H1 (cell line): Measurements from ENCODE around the gene KISS1. TPM values are rescaled to one million over a fixed set of nuclear protein-coding genes. Genes with fewer than 3 reads are reported as not detected.

ENCODE experiments used
- CTCF ChIA-PET: fragments of 300-600 bp; sonication (Branson Sonifier 250); formaldehyde crosslinking; loops from one replicate; lab custom pipeline; 2021; ENCODE audit not compliant: partially characterized antibody; lab: Charles Lee
- POLR2A ChIA-PET: fragments of 300-600 bp; sonication (Branson Sonifier 250); formaldehyde crosslinking; loops from one replicate; lab custom pipeline; 2021; ENCODE audit warnings: inconsistent platforms; ENCODE audit not compliant: partially characterized antibody; lab: Charles Lee
- DNase-seq, 2 experiments: peaks; one replicate each; pipeline versions ENCODE4 v3.0.0 to v3.0.0-alpha.2; 2010 to 2022; ENCODE audit warnings: low spot score in 2 of 2, low read depth in 1 of 2, mixed read lengths in 1 of 2
- FAIRE-seq: peaks from 2 replicates; lab custom pipeline; 2011; peaks lifted over from hg19 to GRCh38; lab: Jason Lieb, UNC
- H2AFZ ChIP-seq: 2 replicates; pipeline ENCODE4 v1.8.1; 2012; ENCODE audit warnings: low read length, inconsistent platforms
- H2AK5ac ChIP-seq: 2 replicates; pipeline ENCODE4 v1.6.1; 2013; ENCODE audit warnings: low read depth, low read length
- H2BK120ac ChIP-seq: replicated peaks from 2 replicates; pipeline ENCODE3; 2013; ENCODE audit warnings: low read depth, low read length, inconsistent platforms
- H2BK12ac ChIP-seq: 2 replicates; pipeline ENCODE4 v1.6.1; 2013; ENCODE audit warnings: low read depth, low read length
- H2BK15ac ChIP-seq: 2 replicates; pipeline ENCODE4 v1.6.1; 2013; ENCODE audit warnings: low read length
- H2BK20ac ChIP-seq: 2 replicates; pipeline ENCODE4 v1.6.1; 2013; ENCODE audit warnings: low read length
- H2BK5ac ChIP-seq: 2 replicates; pipeline ENCODE4 v1.6.1; 2013; ENCODE audit warnings: low read depth, low read length
- H3K14ac ChIP-seq: 2 replicates; pipeline ENCODE4 v1.6.1; 2013; ENCODE audit warnings: inconsistent platforms; ENCODE audit not compliant: insufficient read length
- H3K18ac ChIP-seq: 2 replicates; pipeline ENCODE4 v1.6.1; 2013; ENCODE audit warnings: low read length; ENCODE audit errors: extremely low read depth
- H3K23ac ChIP-seq: 2 replicates; pipeline ENCODE4 v1.6.1; 2013; ENCODE audit warnings: inconsistent platforms; ENCODE audit not compliant: insufficient read length
- H3K23me2 ChIP-seq: 2 replicates; pipeline ENCODE4 v1.6.1; 2013; ENCODE audit warnings: low read depth, low read length
- H3K27ac ChIP-seq: 2 replicates; pipeline ENCODE4 v1.6.1; 2011; ENCODE audit warnings: low read depth, low read length, inconsistent platforms
- H3K27me3 ChIP-seq, 4 experiments: replicated peaks in 1 of 4; 1 replicate in 1 of 4; 2 replicates in 3 of 4; pipeline versions ENCODE4 v1.6.1 to v1.8.1; 2011 to 2013; ENCODE audit warnings: low read length in 3 of 4, mild to moderate bottlenecking in 3 of 4, inconsistent platforms in 2 of 4, mixed read lengths in 2 of 4, moderate library complexity in 1 of 4; ENCODE audit not compliant: control insufficient read depth in 3 of 4, insufficient read depth in 3 of 4; ENCODE audit errors: extremely low read depth in 1 of 4
- H3K36me3 ChIP-seq, 4 experiments: 2 replicates each; pipeline versions ENCODE4 v1.6.1 to v1.8.1; 2011 to 2013; ENCODE audit warnings: mild to moderate bottlenecking in 4 of 4, low read length in 3 of 4, moderate library complexity in 2 of 4, control low read depth in 1 of 4, inconsistent platforms in 1 of 4; ENCODE audit not compliant: insufficient read depth in 4 of 4, control insufficient read depth in 2 of 4
- H3K4ac ChIP-seq: replicated peaks from 2 replicates; pipeline ENCODE3; 2013; ENCODE audit warnings: low read length, low read depth, mixed read lengths, inconsistent platforms; ENCODE audit not compliant: insufficient read length
- H3K4me1 ChIP-seq, 4 experiments: replicated peaks in 1 of 4; 1 replicate in 1 of 4; 2 replicates in 3 of 4; pipeline versions ENCODE4 v1.6.1 to v1.8.1; 2011 to 2013; ENCODE audit warnings: low read length in 3 of 4, inconsistent platforms in 2 of 4, mixed read lengths in 1 of 4; ENCODE audit not compliant: insufficient read depth in 4 of 4, control insufficient read depth in 3 of 4
- H3K4me2 ChIP-seq, 2 experiments: 2 replicates each; pipeline versions ENCODE4 v1.6.1 to v1.8.1; 2011 to 2013; ENCODE audit warnings: low read depth in 2 of 2, low read length in 2 of 2, control low read depth in 1 of 2, inconsistent platforms in 1 of 2, mild to moderate bottlenecking in 1 of 2; ENCODE audit not compliant: insufficient read depth in 1 of 2
- H3K4me3 ChIP-seq, 4 experiments: fragments of 200-600, 300-600 bp in 1 of 4; sonication (generic), shearing (Covaris generic), sonication (Bioruptor Twin) in 1 of 4; 2 replicates each; pipeline versions ENCODE4 v1.5.1 to v1.8.1; 2011 to 2016; ENCODE audit warnings: low read length in 4 of 4, low read depth in 3 of 4, control low read depth in 2 of 4, inconsistent platforms in 2 of 4, mild to moderate bottlenecking in 2 of 4, mixed read lengths in 1 of 4, moderate library complexity in 1 of 4; ENCODE audit not compliant: insufficient read depth in 2 of 4; ENCODE audit errors: extremely low read depth in 1 of 4
- H3K56ac ChIP-seq: replicated peaks from 2 replicates; pipeline ENCODE3; 2013; ENCODE audit warnings: low read depth, mild to moderate bottlenecking, mixed read lengths, low read length, inconsistent platforms; ENCODE audit not compliant: insufficient read length
- H3K79me1 ChIP-seq: 2 replicates; pipeline ENCODE4 v1.6.1; 2013; ENCODE audit warnings: low read depth, low read length, control low read depth
- H3K79me2 ChIP-seq, 2 experiments: 2 replicates each; pipeline versions ENCODE4 v1.6.1 to v1.8.1; 2012 to 2013; ENCODE audit warnings: low read length in 2 of 2, mild to moderate bottlenecking in 2 of 2, inconsistent platforms in 1 of 2; ENCODE audit not compliant: insufficient read depth in 2 of 2, control insufficient read depth in 1 of 2
- H3K9ac ChIP-seq, 4 experiments: replicated peaks in 1 of 4; 1 replicate in 1 of 4; 2 replicates in 3 of 4; pipeline versions ENCODE4 v1.6.1 to v1.8.1; 2011 to 2013; ENCODE audit warnings: low read depth in 3 of 4, low read length in 3 of 4, control low read depth in 2 of 4, mild to moderate bottlenecking in 2 of 4, moderate library complexity in 2 of 4, inconsistent platforms in 1 of 4; ENCODE audit errors: extremely low read depth in 1 of 4
- H3K9me3 ChIP-seq, 2 experiments: 2 replicates each; pipeline versions ENCODE4 v1.6.1 to v1.8.1; 2012 to 2013; ENCODE audit warnings: mild to moderate bottlenecking in 2 of 2, moderate library complexity in 2 of 2, control low read depth in 1 of 2, inconsistent platforms in 1 of 2, low read depth in 1 of 2, low read length in 1 of 2, mixed read lengths in 1 of 2; ENCODE audit not compliant: insufficient read depth in 2 of 2
- H4K20me1 ChIP-seq, 2 experiments: replicated peaks in 1 of 2; 2 replicates each; pipeline versions ENCODE3 to v1.8.1; 2011 to 2013; ENCODE audit warnings: inconsistent platforms in 2 of 2, low read length in 2 of 2, mild to moderate bottlenecking in 1 of 2; ENCODE audit not compliant: insufficient read depth in 2 of 2, control insufficient read depth in 1 of 2
- H4K5ac ChIP-seq: 2 replicates; pipeline ENCODE4 v1.6.1; 2013; ENCODE audit warnings: low read length, low read depth, mixed read lengths, inconsistent platforms; ENCODE audit not compliant: insufficient read length
- H4K8ac ChIP-seq: 2 replicates; pipeline ENCODE4 v1.8.0; 2013; ENCODE audit warnings: mild to moderate bottlenecking, moderate library complexity, low read length, inconsistent platforms; ENCODE audit not compliant: insufficient read depth; ENCODE audit errors: extremely low read depth
- H4K91ac ChIP-seq: replicated peaks from 2 replicates; pipeline ENCODE3; 2013; ENCODE audit warnings: low read length, mixed read lengths, inconsistent platforms; ENCODE audit not compliant: insufficient read length
- CREB1 ChIP-seq: IDR thresholded peaks from 2 replicates; pipeline ENCODE4 v1.6.1; 2012; ENCODE audit warnings: inconsistent platforms
- CTCF ChIP-seq, 3 experiments: IDR thresholded peaks; 1 replicate in 2 of 3; 2 replicates in 1 of 3; pipeline versions ENCODE4 v1.5.1 to v1.6.1; 2011; ENCODE audit warnings: low read length in 3 of 3, mild to moderate bottlenecking in 3 of 3, inconsistent platforms in 2 of 3, low read depth in 1 of 3, moderate library complexity in 1 of 3; ENCODE audit not compliant: insufficient read depth in 1 of 3; ENCODE audit errors: control extremely low read depth in 1 of 3
- RAD21 ChIP-seq, 2 experiments: IDR thresholded peaks in 1 of 2; conservative IDR thresholded peaks in 1 of 2; 2 replicates each; pipeline ENCODE4 v1.6.1; 2011; ENCODE audit warnings: low read depth in 2 of 2, low read length in 2 of 2, improper control_type of control experiment in 1 of 2, inconsistent platforms in 1 of 2, mild to moderate bottlenecking in 1 of 2, moderate library complexity in 1 of 2
- RBBP5 ChIP-seq: IDR thresholded peaks from 2 replicates; pipeline ENCODE4 v1.7.1; 2012; ENCODE audit warnings: low read depth, mild to moderate bottlenecking, inconsistent platforms, low read length, moderate library complexity, borderline replicate concordance
- WGBS, 2 experiments: shearing (Covaris generic) in 1 of 2; methylation state at CpG; one replicate each; pipeline versions ENCODE4 v1.1.6 to v1.1.7; 2013 to 2015; ENCODE audit warnings: low lambda C conversion rate in 2 of 2, mixed read lengths in 2 of 2, inconsistent platforms in 1 of 2, low coverage in 1 of 2, missing lambda C conversion rate in 1 of 2; ENCODE audit not compliant: insufficient replicate concordance in 2 of 2, insufficient coverage in 1 of 2, insufficient read length in 1 of 2; ENCODE audit errors: extremely low coverage in 1 of 2, missing lambda C conversion rate in 1 of 2; 5-methylcytosine and 5-hydroxymethylcytosine counted together
- polyA plus RNA-seq, 7 experiments: library from polyadenylated mRNA; depleted of rRNA in 3 of 7; stranded (reverse) in 5 of 7; unstranded in 2 of 7; fragments of >200 nt in 5 of 7; fragments of 200-250 nt in 2 of 7; gene quantifications; 1 replicate in 5 of 7; 2 replicates in 1 of 7; 4 replicates in 1 of 7; pipeline versions ENCODE4 v1.2.1 to v1.2.3, GENCODE V29; 2011 to 2013; ENCODE audit warnings: missing spikeins in 2 of 7, mixed read lengths in 2 of 7
- total RNA-seq: library from RNA; stranded (reverse); fragmentation: NEBNext Ultra II Directional; extraction: Animal tissue kit (Norgen Biotek cat#: 25700); gene quantifications from 2 replicates; pipeline ENCODE4 v1.2.1, GENCODE V29; 2021

KISS1 gene
- total and polyA plus RNA-seq, 2 of the 8 experiments (the other 6 are each of a cell fraction or from before 2014, with no cell fraction given): 0.71 TPM; not detected in 1

DNA sequence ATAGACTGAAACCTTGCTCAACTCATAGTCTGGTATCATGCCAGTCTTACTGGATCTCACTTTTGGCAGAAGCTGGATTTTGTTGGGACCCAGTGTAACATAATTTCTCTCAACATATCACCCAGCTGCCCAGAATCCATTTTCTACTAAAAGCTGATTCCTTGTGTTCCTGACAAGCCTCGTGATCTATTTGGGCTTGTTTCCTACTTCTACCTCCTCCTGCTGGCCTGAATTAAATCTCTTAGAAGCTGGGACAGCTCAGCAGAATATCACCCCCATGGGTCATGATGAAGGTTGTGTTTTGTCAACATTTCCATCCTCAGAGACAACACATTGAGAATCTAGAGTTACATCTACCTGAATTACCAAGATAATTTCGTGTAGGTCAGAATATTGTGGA is 9.8 kb upstream of the KISS1 start:
- CTCF ChIA-PET: interaction anchor here (0.6 to 12.6 kb wide), 31 partner anchors 10 to 335 kb away, joined by 3 to 360 read pairs (median 5); partner anchors contain the start of genes ETNK2, GOLT1A, KISS1 and REN
- Histone ChIP-seq H3K18ac (no peak overlapping the region), H3K14ac (no peak overlapping the region), H3K27ac (no peak overlapping the region), H2BK120ac (no peak overlapping the region), H3K4me3 (no peak overlapping the region), H3K4ac (no peak overlapping the region)
- FAIRE-seq: no peak
- TF ChIP-seq CTCF (IDR thresholded peaks at IDR 0.05; ENCODE audit: control extremely low read depth in 1 of 3, insufficient read depth in 1 of 3, low read depth in 1 of 3, low read length in 3 of 3) (peak in 2 of 3 experiments; percentile 6 to 10; a peak in 1 of 4 replicates), CREB1 (no peak), RAD21 (IDR thresholded peaks at IDR 0.05 in 1 of 2, conservative IDR thresholded peaks at IDR 0.05 in 1 of 2; ENCODE audit: low read depth in 2 of 2, low read length in 2 of 2) (0 out of 4 replicates have a peak, but pooled peaks of 1 of the 2 experiments have one; percentile 9), RBBP5 (no peak)
- TF ChIP-seq, all 59 proteins: peak for 2
- Histone ChIP-seq H4K91ac (no peak overlapping the region), H3K23ac (no peak overlapping the region), H3K4me1 (peaks cover 0 to 2% (median 2%) of the 10 kb centered on the region in 4 experiments; a peak in 4 of 7 replicates), H3K79me2 (no peaks in the 10 kb centered on the region), H4K5ac (no peak overlapping the region), H3K79me1 (peaks cover 3% of the 10 kb centered on the region; the same call in 1 of the 2 replicates), H3K56ac (no peak overlapping the region), H2BK15ac (no peak overlapping the region), H2BK12ac (no peak overlapping the region), H3K4me2 (no peak overlapping the region), H2AK5ac (no peak overlapping the region), H3K23me2 (no peaks in the 10 kb centered on the region), H2BK20ac (no peak overlapping the region), H3K9me3 (no peaks in the 10 kb centered on the region), H3K27me3 (no peaks in the 10 kb centered on the region), H4K8ac (no peak overlapping the region), H3K36me3 (no peaks in the 10 kb centered on the region), H2AFZ (no peak overlapping the region), H3K9ac (no peak overlapping the region), H2BK5ac (no peak overlapping the region), H4K20me1 (peaks cover 0 to 4% of the 10 kb centered on the region in 2 experiments)
- POLR2A ChIA-PET: interaction anchor here (0.7 to 2.0 kb wide), 3 partner anchors 8 to 16 kb away, joined by 3 to 11 read pairs (median 5); partner anchors contain the start of genes GOLT1A and KISS1
- 90% methylated on average over 2 of the region's 2 CpGs; no CpG with 5 or more reads in 1 of the 2 experiments for WGBS, 2 experiments
- DNase-seq: no peak
